HL-60/S4 treated with retinoic acid at 250 ng/mL for 4 days and 3 days (cell line): ENCODE results near the gene TRAPPC3L.

Source experiments
- in situ Hi-C: fragments of 300-500 bp; cut with MboI; formaldehyde crosslinking; loops from 2 replicates; pipeline ENCODE4 v1.7.0; 2022; ENCODE audit warnings: low sequenced_read_pairs

TRAPPC3L gene

GRCh38 chr6:116445102-116445501, 100.4 kb downstream of the TRAPPC3L start:
- in situ Hi-C loops = no loop called here
